Measurements from ENCODE around the gene RAB36. TPM values are rescaled to one million over a fixed set of nuclear protein-coding genes. Genes with fewer than 3 reads are reported as not detected.

Gene RAB36
- polyA plus RNA-seq, 1 of the 3 experiments (the other 2 are of a cell fraction) = 6.6 TPM

GRCh38 chr22:23140385-23140784, 4.9 kb upstream of the RAB36 start (continued):
- TF ChIP-seq ZBTB33 (IDR thresholded peaks at IDR 0.05; ENCODE audit: borderline replicate concordance, low read depth) = no peak

- Histone ChIP-seq H3K4me2 (peak overlapping the region; percentile 76), H3K27me3 (ENCODE audit: insufficient read depth) (no peaks in the 10 kb centered on the region), H3F3A (replicated peaks; ENCODE audit: insufficient read depth) (no peaks in the 10 kb centered on the region), H4K20me1 (ENCODE audit: insufficient read depth) (no peaks in the 10 kb centered on the region), H2AFZ (ENCODE audit: low read depth) (no peak overlapping the region), H3K9me2 (no peaks in the 10 kb centered on the region), H3K4me1 (ENCODE audit: control insufficient read depth in 1 of 2, insufficient read depth in 2 of 2, low read depth in 1 of 2, low read length in 1 of 2) (peaks cover 6 to 20% of the 10 kb centered on the region in 2 experiments; a peak in 1 of 4 replicates), H3K4me3 (ENCODE audit: low read depth in 2 of 2, low read length in 1 of 2) (no peak overlapping the region), H3K9ac (peak overlapping the region; percentile 59; the same call in 1 of the 2 replicates), H3K27ac (ENCODE audit: low read depth in 2 of 2, low read length in 1 of 2) (peak overlapping the region in 1 of 2 experiments; percentile 69; a peak in 2 of 4 replicates), H3K9me3 (no peaks in the 10 kb centered on the region), H3K79me2 (ENCODE audit: insufficient read depth) (peaks cover 4% of the 10 kb centered on the region; the same call in 1 of the 2 replicates), H3K36me3 (replicated peaks in 1 of 2; ENCODE audit: control insufficient read depth in 1 of 2, insufficient read depth in 2 of 2, low read length in 1 of 2) (no peaks in the 10 kb centered on the region)
- ChIA-PET POLR2A (no interaction called here), CTCF (interaction anchor here (1.2 to 3.4 kb wide), 3 partner anchors 36 to 187 kb away, joined by 5 to 31 read pairs (median 9); no protein-coding TSS in a partner anchor)
- no peak for TF ChIP-seq TCF12 (IDR thresholded peaks at IDR 0.05)
- no peak for TF ChIP-seq EZH2phosphoT487 (IDR thresholded peaks at IDR 0.05; ENCODE audit: borderline replicate concordance, low read depth)
- TF ChIP-seq POLR2AphosphoS5 (IDR thresholded peaks at IDR 0.05; ENCODE audit: low read depth, low read length) = no peak
- TF ChIP-seq FOSL2 (IDR thresholded peaks at IDR 0.05; ENCODE audit: borderline replicate concordance, low read depth) = no peak
- TF ChIP-seq CHD2 (IDR thresholded peaks at IDR 0.05; ENCODE audit: low read length, partially characterized antibody) = no peak
- TF ChIP-seq USF2 (IDR thresholded peaks at IDR 0.05; ENCODE audit: borderline replicate concordance, low read depth, low read length) = no peak
- TF ChIP-seq MXI1 (IDR thresholded peaks at IDR 0.05; ENCODE audit: low read depth, low read length) = no peak
- no peak for TF ChIP-seq FOXJ3 (CRISPR knock-in tag; IDR thresholded peaks at IDR 0.05)
- no peak for TF ChIP-seq RAD21 (IDR thresholded peaks at IDR 0.05; ENCODE audit: low read length)
- TF ChIP-seq RXRA (IDR thresholded peaks at IDR 0.05; ENCODE audit: borderline replicate concordance, low read depth) = no peak
- TF ChIP-seq NRF1 (IDR thresholded peaks at IDR 0.05; ENCODE audit: low read depth, low read length) = no peak
- no peak for TF ChIP-seq ELF1 (IDR thresholded peaks at IDR 0.05)
- no peak for TF ChIP-seq IRF3 (IDR thresholded peaks at IDR 0.05; ENCODE audit: low read depth, low read length)
- TF ChIP-seq SIN3A (IDR thresholded peaks at IDR 0.05; ENCODE audit: borderline replicate concordance, low read depth, low read length) = no peak
- WGBS (ENCODE audit: low lambda C conversion rate) = 92% methylated on average over 4 of the region's 9 CpGs
- DNase-seq = no peak
Observed at GRCh38 chr22:23142546-23143105, 2.7 kb upstream of the RAB36 start.

Data from SK-N-SH (cell line).